Measurements from ENCODE around the gene NIT1. TPM values are rescaled to one million over a fixed set of nuclear protein-coding genes. Genes with fewer than 3 reads are reported as not detected.

Gene NIT1
- total RNA-seq, 2 donors from 2014 or later: 51.0 to 65.1 TPM

- Histone ChIP-seq H3K4me1 (ENCODE audit: control insufficient read depth, insufficient read depth, low read length) (no peaks in the 10 kb centered on the region), H3K27ac (ENCODE audit: low read depth, low read length) (no peak overlapping the region), H3K36me3 (ENCODE audit: control insufficient read depth, insufficient read depth, low read length) (no peaks in the 10 kb centered on the region), H3K9me3 (ENCODE audit: control insufficient read depth, low read length) (no peaks in the 10 kb centered on the region), H3K4me3 (ENCODE audit: low read length) (no peak overlapping the region), H3K27me3 (ENCODE audit: control insufficient read depth, insufficient read depth, low read length, poor library complexity, severe bottlenecking) (no peaks in the 10 kb centered on the region), H3K9ac (ENCODE audit: extremely low read depth, low read length, poor library complexity, severe bottlenecking) (no peak overlapping the region)
- 83 to 88% methylated on average over 4 to 12 of the region's 12 CpGs for WGBS, 2 experiments (ENCODE audit: insufficient coverage in 1 of 2, insufficient read length in 1 of 2)
- H3K36me3 Mint-ChIP-seq (ENCODE audit: low read depth): no peaks in the 10 kb centered on the region
- peaks cover 11% of the 10 kb centered on the region for H3K4me1 Mint-ChIP-seq
- no peak for DNase-seq
- no peak overlapping the region for H3K4me3 Mint-ChIP-seq
- H3K27ac Mint-ChIP-seq: no peak overlapping the region
- no peak for TF ChIP-seq CTCF (conservative IDR thresholded peaks at IDR 0.05)
- no peaks in the 10 kb centered on the region for H3K9me3 Mint-ChIP-seq
- peaks cover 3% of the 10 kb centered on the region for H3K27me3 Mint-ChIP-seq (ENCODE audit: insufficient read depth)
These were observed 43.1 kb upstream of the NIT1 start for GRCh38 chr1:161074676-161075368.

GRCh38 chr1:161076410-161076809 is 41.5 kb upstream of the NIT1 start:
- DNase-seq: no peak
- peaks cover 11% of the 10 kb centered on the region for H3K4me1 Mint-ChIP-seq
- H3K27me3 Mint-ChIP-seq (ENCODE audit: insufficient read depth): peaks cover 3% of the 10 kb centered on the region
- Histone ChIP-seq H3K9me3 (ENCODE audit: control insufficient read depth, low read length) (no peaks in the 10 kb centered on the region), H3K4me1 (ENCODE audit: control insufficient read depth, insufficient read depth, low read length) (no peaks in the 10 kb centered on the region), H3K9ac (ENCODE audit: extremely low read depth, low read length, poor library complexity, severe bottlenecking) (no peak overlapping the region), H3K4me3 (ENCODE audit: low read length) (no peak overlapping the region), H3K27ac (ENCODE audit: low read depth, low read length) (no peak overlapping the region), H3K27me3 (ENCODE audit: control insufficient read depth, insufficient read depth, low read length, poor library complexity, severe bottlenecking) (no peaks in the 10 kb centered on the region), H3K36me3 (ENCODE audit: control insufficient read depth, insufficient read depth, low read length) (no peaks in the 10 kb centered on the region)
- H3K36me3 Mint-ChIP-seq (ENCODE audit: low read depth): no peaks in the 10 kb centered on the region
- H3K9me3 Mint-ChIP-seq: no peaks in the 10 kb centered on the region
- no peak overlapping the region for H3K4me3 Mint-ChIP-seq
- no peak overlapping the region for H3K27ac Mint-ChIP-seq
- TF ChIP-seq CTCF (conservative IDR thresholded peaks at IDR 0.05): no peak

GRCh38 chr1:161077426-161077825 is 40.5 kb upstream of the NIT1 start:
- Histone ChIP-seq H3K4me1 (ENCODE audit: control insufficient read depth, insufficient read depth, low read length) (no peaks in the 10 kb centered on the region), H3K27ac (ENCODE audit: low read depth, low read length) (no peak overlapping the region), H3K36me3 (ENCODE audit: control insufficient read depth, insufficient read depth, low read length) (no peaks in the 10 kb centered on the region), H3K9ac (ENCODE audit: extremely low read depth, low read length, poor library complexity, severe bottlenecking) (no peak overlapping the region), H3K4me3 (ENCODE audit: low read length) (no peak overlapping the region), H3K9me3 (ENCODE audit: control insufficient read depth, low read length) (no peaks in the 10 kb centered on the region), H3K27me3 (ENCODE audit: control insufficient read depth, insufficient read depth, low read length, poor library complexity, severe bottlenecking) (no peaks in the 10 kb centered on the region)
- no peak overlapping the region for H3K27ac Mint-ChIP-seq
- no peaks in the 10 kb centered on the region for H3K9me3 Mint-ChIP-seq
- no peak overlapping the region for H3K4me3 Mint-ChIP-seq
- H3K4me1 Mint-ChIP-seq: peaks cover 8% of the 10 kb centered on the region
- WGBS, 2 experiments (ENCODE audit: insufficient coverage in 1 of 2, insufficient read length in 1 of 2): 82 to 92% methylated on average over 3 to 9 of the region's 9 CpGs
- no peak for DNase-seq
- TF ChIP-seq CTCF (conservative IDR thresholded peaks at IDR 0.05): no peak
- peaks cover 3% of the 10 kb centered on the region for H3K27me3 Mint-ChIP-seq (ENCODE audit: insufficient read depth)
- H3K36me3 Mint-ChIP-seq (ENCODE audit: low read depth): no peaks in the 10 kb centered on the region
